CD4-positive, alpha-beta T cell treated with Interleukin-10 for 1 hour (primary cell): ENCODE data around the gene PMM2.
"Not testable (repeated sequence)": the region's sequence is repeated elsewhere in the genome, so short reads cannot be mapped to it uniquely, and the experiment has no call there.

Experiments
- DNase-seq: peaks from one replicate; pipeline ENCODE4 v3.0.0-alpha.2; 2020

PMM2 gene

GRCh38 chr16:8785408-8785807, 12.2 kb upstream of the PMM2 start:
- no peak for DNase-seq

GRCh38 chr16:8786316-8786715, 11.3 kb upstream of the PMM2 start:
- DNase-seq, result not testable (repeated sequence)

GRCh38 chr16:8788578-8789172, 9.0 kb upstream of the PMM2 start:
- no peak for DNase-seq

GRCh38 chr16:8795091-8795490, 2.5 kb upstream of the PMM2 start:
- no peak for DNase-seq

- DNase-seq, result no peak
Observed at GRCh38 chr16:8795818-8796217, 1.8 kb upstream of the PMM2 start.

- DNase-seq, result no peak
Observed at GRCh38 chr16:8796469-8797363, 923 bp upstream of the PMM2 start.

- peak; percentile 14 for DNase-seq
Observed at GRCh38 chr16:8798174-8798527, 512 bp downstream of the PMM2 start.

GRCh38 chr16:8798535-8799157, 1.0 kb downstream of the PMM2 start:
- DNase-seq, result no peak

GRCh38 chr16:8801701-8802100, 4.1 kb downstream of the PMM2 start:
- DNase-seq, result no peak

- DNase-seq, result not testable (repeated sequence)
Observed at GRCh38 chr16:8803733-8804132, 6.1 kb downstream of the PMM2 start.

- no peak for DNase-seq
Observed at GRCh38 chr16:8804313-8804712, 6.7 kb downstream of the PMM2 start.

GRCh38 chr16:8806272-8806983, 8.8 kb downstream of the PMM2 start:
- DNase-seq, result no peak

GRCh38 chr16:8807189-8807588, 9.6 kb downstream of the PMM2 start:
- no peak for DNase-seq

- DNase-seq, result no peak
Observed at GRCh38 chr16:8808009-8808408, 10.4 kb downstream of the PMM2 start.

- DNase-seq, result no peak
Observed at GRCh38 chr16:8808613-8809353, 11.1 kb downstream of the PMM2 start.

- DNase-seq, result no peak
Observed at GRCh38 chr16:8812162-8812843, 14.7 kb downstream of the PMM2 start.

GRCh38 chr16:8814095-8814806, 16.6 kb downstream of the PMM2 start:
- DNase-seq, result no peak

GRCh38 chr16:8816967-8817655, 19.5 kb downstream of the PMM2 start:
- peak; percentile 21 for DNase-seq

GRCh38 chr16:8818504-8819270, 21.0 kb downstream of the PMM2 start:
- no peak for DNase-seq
